AG10803 (cell line): Measurements from ENCODE around the gene CHRNA10.

Source experiments
- DNase-seq: peaks from one replicate; pipeline ENCODE4 v3.0.0; 2010; ENCODE audit warnings: low read depth
- H3K4me3 ChIP-seq: 2 replicates; pipeline ENCODE4 v1.5.1; 2011; ENCODE audit warnings: mild to moderate bottlenecking, low read length, control low read depth
- TF ChIP-seq, protein P1 (sequence below): conservative IDR thresholded peaks from 2 replicates; pipeline ENCODE4 v1.5.1; 2011; ENCODE audit warnings: mild to moderate bottlenecking, low read length, control low read depth, inconsistent platforms

Gene CHRNA10

GRCh38 chr11:3627291-3627690 is 43.9 kb downstream of the CHRNA10 start:
- TF ChIP-seq, protein P1, sequence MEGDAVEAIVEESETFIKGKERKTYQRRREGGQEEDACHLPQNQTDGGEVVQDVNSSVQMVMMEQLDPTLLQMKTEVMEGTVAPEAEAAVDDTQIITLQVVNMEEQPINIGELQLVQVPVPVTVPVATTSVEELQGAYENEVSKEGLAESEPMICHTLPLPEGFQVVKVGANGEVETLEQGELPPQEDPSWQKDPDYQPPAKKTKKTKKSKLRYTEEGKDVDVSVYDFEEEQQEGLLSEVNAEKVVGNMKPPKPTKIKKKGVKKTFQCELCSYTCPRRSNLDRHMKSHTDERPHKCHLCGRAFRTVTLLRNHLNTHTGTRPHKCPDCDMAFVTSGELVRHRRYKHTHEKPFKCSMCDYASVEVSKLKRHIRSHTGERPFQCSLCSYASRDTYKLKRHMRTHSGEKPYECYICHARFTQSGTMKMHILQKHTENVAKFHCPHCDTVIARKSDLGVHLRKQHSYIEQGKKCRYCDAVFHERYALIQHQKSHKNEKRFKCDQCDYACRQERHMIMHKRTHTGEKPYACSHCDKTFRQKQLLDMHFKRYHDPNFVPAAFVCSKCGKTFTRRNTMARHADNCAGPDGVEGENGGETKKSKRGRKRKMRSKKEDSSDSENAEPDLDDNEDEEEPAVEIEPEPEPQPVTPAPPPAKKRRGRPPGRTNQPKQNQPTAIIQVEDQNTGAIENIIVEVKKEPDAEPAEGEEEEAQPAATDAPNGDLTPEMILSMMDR: no peak
- H3K4me3 ChIP-seq: no peak overlapping the region
- DNase-seq: peak; percentile 54

GRCh38 chr11:3626250-3626960 is 44.8 kb downstream of the CHRNA10 start:
- no peak for DNase-seq
- H3K4me3 ChIP-seq: no peak overlapping the region
- TF ChIP-seq, protein P1: no peak

DNA sequence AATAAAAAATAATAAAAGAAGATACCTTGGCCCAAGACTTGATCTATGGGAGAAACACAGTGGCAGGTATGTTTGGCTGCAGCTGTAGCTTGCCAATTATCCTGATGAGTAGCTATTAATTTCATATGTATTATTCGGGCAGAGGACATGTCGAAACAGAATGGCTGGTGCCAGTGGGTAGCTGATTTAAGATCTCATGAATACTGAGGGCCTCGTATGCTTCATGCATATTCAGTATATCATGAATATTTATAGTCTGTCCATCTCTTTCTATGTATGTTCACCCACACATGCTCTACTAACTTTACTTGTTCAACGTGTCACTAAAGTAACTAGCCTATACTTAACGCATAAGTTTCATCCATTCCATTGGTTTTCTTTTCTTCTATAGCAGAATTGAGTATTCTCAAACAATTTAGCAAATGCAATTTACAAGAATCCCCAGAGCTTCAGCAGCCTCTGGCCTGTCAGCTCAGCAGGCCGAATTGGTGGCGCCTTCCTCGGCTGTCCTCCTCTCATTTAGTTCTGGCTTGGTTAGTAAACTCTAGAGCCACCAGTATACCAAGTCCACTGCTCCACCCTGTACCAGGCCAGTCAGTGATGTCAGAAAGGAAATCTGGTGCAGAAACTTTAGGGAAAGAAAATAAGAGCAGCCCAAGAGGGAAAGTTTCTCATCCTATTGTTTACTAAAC is 47.3 kb downstream of the CHRNA10 start:
- DNase-seq: no peak
- TF ChIP-seq, protein P1: no peak
- no peak overlapping the region for H3K4me3 ChIP-seq

DNA sequence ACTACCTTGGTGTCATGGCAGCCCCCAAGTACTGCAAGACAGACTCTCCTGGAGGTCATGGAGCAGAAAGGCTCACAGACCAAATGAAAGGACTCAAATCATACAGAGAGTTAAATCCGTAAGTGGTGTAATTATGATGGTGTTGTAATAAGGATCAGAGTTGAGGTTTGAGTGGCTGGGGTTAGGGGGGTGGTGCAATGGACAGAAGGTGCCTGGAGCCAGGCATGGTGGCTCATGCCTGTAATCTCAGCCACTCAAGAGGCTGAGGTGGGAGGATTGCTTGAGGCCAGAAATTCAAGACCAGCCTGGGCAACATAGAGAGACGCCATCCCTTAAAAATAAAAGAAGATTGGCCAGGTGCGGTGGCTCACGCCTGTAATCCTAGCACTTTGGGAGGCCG is 48.1 kb downstream of the CHRNA10 start:
- no peak for DNase-seq
- no peak overlapping the region for H3K4me3 ChIP-seq
- TF ChIP-seq, protein P1: no peak

DNA sequence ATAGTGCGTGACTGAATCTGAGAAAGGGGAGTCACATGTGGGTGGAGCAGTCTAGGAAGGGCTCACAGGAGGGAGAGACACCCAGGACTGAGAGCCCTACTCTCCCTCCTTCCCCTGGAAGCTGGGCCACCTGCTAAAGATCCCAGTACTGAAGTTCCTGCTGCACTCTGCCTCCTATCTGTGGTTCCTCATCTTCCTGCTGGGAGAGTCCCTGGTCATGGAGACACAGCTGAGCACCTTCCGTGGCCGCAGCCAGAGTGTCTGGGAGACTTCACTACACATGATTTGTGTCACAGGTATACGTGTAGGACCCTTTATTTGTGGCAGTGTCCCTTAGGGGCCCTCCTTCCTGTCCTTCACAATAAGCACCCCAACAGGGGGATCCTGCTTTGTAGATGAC is 48.7 kb downstream of the CHRNA10 start:
- DNase-seq: no peak
- TF ChIP-seq, protein P1: no peak
- H3K4me3 ChIP-seq: no peak overlapping the region

DNA sequence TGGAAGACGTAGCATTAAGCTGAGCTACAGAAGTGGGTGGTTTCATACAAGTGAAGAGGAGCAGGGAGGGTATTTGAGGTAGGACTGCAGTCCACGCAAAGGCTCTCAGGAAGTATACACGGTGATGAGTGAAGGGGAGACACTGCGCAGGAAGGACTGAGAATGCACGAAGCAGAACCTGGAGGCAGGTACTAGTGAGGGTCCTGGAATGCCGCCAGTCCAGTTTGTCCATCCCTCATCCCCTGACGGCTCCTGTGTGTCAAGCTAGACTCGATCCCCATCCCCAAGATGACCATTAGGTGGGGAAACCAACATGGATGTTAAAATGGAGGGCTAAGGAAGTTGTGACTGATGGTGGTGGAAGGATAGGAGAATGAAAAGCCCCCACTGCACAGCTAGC is 53.2 kb downstream of the CHRNA10 start:
- TF ChIP-seq, protein P1: no peak
- H3K4me3 ChIP-seq: no peak overlapping the region
- DNase-seq: no peak
